ENCODE data around the gene AAMP.

The AAMP gene

GRCh38 chr2:218289639-218290315 lies 19.8 kb upstream of the AAMP start:
- DNase-seq, result peak; percentile 56 to 67
- TF ChIP-seq POLR2A (IDR thresholded peaks at IDR 0.05; ENCODE audit: low read length) (peak; percentile 88), GATA1 (IDR thresholded peaks at IDR 0.05; ENCODE audit: low read depth, low read length) (no peak)

- peak; percentile 98 to 99 for DNase-seq
- TF ChIP-seq POLR2A (IDR thresholded peaks at IDR 0.05; ENCODE audit: low read length) (peak; percentile 85), GATA1 (IDR thresholded peaks at IDR 0.05; ENCODE audit: low read depth, low read length) (peak; percentile 63)
Observed at GRCh38 chr2:218286570-218287459, 16.9 kb upstream of the AAMP start.

- TF ChIP-seq GATA1 (IDR thresholded peaks at IDR 0.05; ENCODE audit: low read depth, low read length), result no peak
- TF ChIP-seq POLR2A (IDR thresholded peaks at IDR 0.05; ENCODE audit: low read length), result no peak
- DNase-seq, result no peak
Observed at GRCh38 chr2:218285604-218286003, 15.7 kb upstream of the AAMP start.

- TF ChIP-seq POLR2A (IDR thresholded peaks at IDR 0.05; ENCODE audit: low read length), result peak; percentile 29
- no peak for TF ChIP-seq GATA1 (IDR thresholded peaks at IDR 0.05; ENCODE audit: low read depth, low read length)
- DNase-seq, result peak; percentile 72 to 85
Observed at GRCh38 chr2:218284106-218284811, 14.3 kb upstream of the AAMP start.

- TF ChIP-seq GATA1 (IDR thresholded peaks at IDR 0.05; ENCODE audit: low read depth, low read length) (no peak), POLR2A (IDR thresholded peaks at IDR 0.05; ENCODE audit: low read length) (no peak)
- no peak for DNase-seq
Observed at GRCh38 chr2:218282173-218282991, 12.4 kb upstream of the AAMP start.

GRCh38 chr2:218281449-218281848 lies 11.5 kb upstream of the AAMP start:
- TF ChIP-seq POLR2A (IDR thresholded peaks at IDR 0.05; ENCODE audit: low read length) (no peak), GATA1 (IDR thresholded peaks at IDR 0.05; ENCODE audit: low read depth, low read length) (no peak)
- DNase-seq, result no peak

GRCh38 chr2:218280260-218280870 lies 10.4 kb upstream of the AAMP start:
- no peak for DNase-seq
- TF ChIP-seq GATA1 (IDR thresholded peaks at IDR 0.05; ENCODE audit: low read depth, low read length) (no peak), POLR2A (IDR thresholded peaks at IDR 0.05; ENCODE audit: low read length) (no peak)

- TF ChIP-seq GATA1 (IDR thresholded peaks at IDR 0.05; ENCODE audit: low read depth, low read length) (no peak), POLR2A (IDR thresholded peaks at IDR 0.05; ENCODE audit: low read length) (peak; percentile 30)
- no peak for DNase-seq
Observed at GRCh38 chr2:218278531-218279360, 8.8 kb upstream of the AAMP start.

GRCh38 chr2:218277921-218278320 lies 8.0 kb upstream of the AAMP start:
- TF ChIP-seq POLR2A (IDR thresholded peaks at IDR 0.05; ENCODE audit: low read length) (no peak), GATA1 (IDR thresholded peaks at IDR 0.05; ENCODE audit: low read depth, low read length) (no peak)

GRCh38 chr2:218276986-218277755 lies 7.2 kb upstream of the AAMP start:
- no peak for TF ChIP-seq POLR2A (IDR thresholded peaks at IDR 0.05; ENCODE audit: low read length)
- TF ChIP-seq GATA1 (IDR thresholded peaks at IDR 0.05; ENCODE audit: low read depth, low read length), result no peak
- no peak for DNase-seq

More at GRCh38 chr2:218277921-218278320, 8.0 kb upstream of the AAMP start:
- DNase-seq, result no peak

- DNase-seq, result no peak
- TF ChIP-seq GATA1 (IDR thresholded peaks at IDR 0.05; ENCODE audit: low read depth, low read length) (no peak), POLR2A (IDR thresholded peaks at IDR 0.05; ENCODE audit: low read length) (peak; percentile 25)
Observed at GRCh38 chr2:218275371-218276072, 5.6 kb upstream of the AAMP start.

Data from erythroblast (primary cell).